ENCODE data around the gene ANO10. TPM values are rescaled to one million over a fixed set of nuclear protein-coding genes. Genes with fewer than 3 reads are reported as not detected.

ANO10 gene
- total and polyA plus RNA-seq, 2 of the 8 experiments (the other 6 are each of a cell fraction or from before 2014, with no cell fraction given): 38.0 to 53.2 TPM

GRCh38 chr3:43345877-43346276 is 275.9 kb downstream of the ANO10 start:
- no peaks in the 10 kb centered on the region for H3K79me2 ChIP-seq (ENCODE audit: control insufficient read depth in 1 of 2, insufficient read depth in 2 of 2, low read length in 2 of 2)
- H3K4ac ChIP-seq (replicated peaks; ENCODE audit: insufficient read length, low read depth, low read length): no peak overlapping the region
- H3K18ac ChIP-seq (ENCODE audit: extremely low read depth, low read length): no peak overlapping the region
- no peaks in the 10 kb centered on the region for H3K79me1 ChIP-seq (ENCODE audit: low read depth, low read length)
- H4K5ac ChIP-seq (ENCODE audit: insufficient read length, low read depth, low read length): no peak overlapping the region
- 82% methylated on average over 6 of the region's 6 CpGs; no CpG with 5 or more reads in 1 of the 2 experiments for WGBS, 2 experiments (ENCODE audit: extremely low coverage in 1 of 2, insufficient coverage in 1 of 2, insufficient read length in 1 of 2, insufficient replicate concordance in 2 of 2, low coverage in 1 of 2, low lambda C conversion rate in 2 of 2, missing lambda C conversion rate in 1 of 2)
- H3K9me3 ChIP-seq (ENCODE audit: insufficient read depth in 2 of 2, low read depth in 1 of 2, low read length in 1 of 2): no peaks in the 10 kb centered on the region
- H2BK120ac ChIP-seq (replicated peaks; ENCODE audit: low read depth, low read length): no peak overlapping the region
- no peak overlapping the region for H3K27ac ChIP-seq (ENCODE audit: low read depth, low read length)
- H2AK5ac ChIP-seq (ENCODE audit: low read depth, low read length): no peak overlapping the region
- H3K27me3 ChIP-seq (replicated peaks in 1 of 4; ENCODE audit: control insufficient read depth in 3 of 4, extremely low read depth in 1 of 4, insufficient read depth in 3 of 4, low read length in 3 of 4): no peaks in the 10 kb centered on the region; a peak in 1 of 7 replicates
- no peak for DNase-seq (ENCODE audit: low read depth in 1 of 2, low spot score in 2 of 2)
- no peak overlapping the region for H2BK15ac ChIP-seq (ENCODE audit: low read length)
- H4K91ac ChIP-seq (replicated peaks; ENCODE audit: insufficient read length, low read length): no peak overlapping the region
- no peak for TF ChIP-seq RAD21 (IDR thresholded peaks at IDR 0.05 in 1 of 2, conservative IDR thresholded peaks at IDR 0.05 in 1 of 2; ENCODE audit: low read depth in 2 of 2, low read length in 2 of 2)
- TF ChIP-seq HDAC6 (IDR thresholded peaks at IDR 0.05; ENCODE audit: low read depth, low read length): no peak
- TF ChIP-seq NRF1 (IDR thresholded peaks at IDR 0.05; ENCODE audit: low read depth, low read length): no peak
- TF ChIP-seq EZH2 (IDR thresholded peaks at IDR 0.05; ENCODE audit: low read depth, low read length, severe bottlenecking): no peak
- no peak for TF ChIP-seq MAFK (IDR thresholded peaks at IDR 0.05; ENCODE audit: low read depth, low read length)
- TF ChIP-seq SIX5 (IDR thresholded peaks at IDR 0.05; ENCODE audit: low read depth, low read length): no peak
- TF ChIP-seq EP300 (IDR thresholded peaks at IDR 0.05; ENCODE audit: borderline replicate concordance in 1 of 2, low read depth in 2 of 2, low read length in 2 of 2): no peak
- TF ChIP-seq SRF (IDR thresholded peaks at IDR 0.05; ENCODE audit: low read depth, low read length): no peak
- no peak for TF ChIP-seq KDM5A (IDR thresholded peaks at IDR 0.05; ENCODE audit: low read length)
- no peak for TF ChIP-seq RFX5 (IDR thresholded peaks at IDR 0.05; ENCODE audit: borderline replicate concordance, low read depth, low read length)
- no peak for TF ChIP-seq PHF8 (conservative IDR thresholded peaks at IDR 0.05; ENCODE audit: low read depth, low read length)
- no peak for TF ChIP-seq ATF3 (IDR thresholded peaks at IDR 0.05; ENCODE audit: insufficient read depth, low read depth, low read length)
- CTCF ChIA-PET (ENCODE audit: partially characterized antibody): interaction anchor here (0.9 to 2.1 kb wide), 5 partner anchors 8 to 184 kb away, joined by 3 to 5 read pairs (median 3); no protein-coding TSS in a partner anchor
- H3K9ac ChIP-seq (replicated peaks in 1 of 4; ENCODE audit: extremely low read depth in 1 of 4, low read depth in 3 of 4, low read length in 3 of 4): no peak overlapping the region
- no peak overlapping the region for H2BK20ac ChIP-seq (ENCODE audit: low read length)
- H3K14ac ChIP-seq (ENCODE audit: insufficient read length): no peak overlapping the region
- no peak overlapping the region for H3K23ac ChIP-seq (ENCODE audit: insufficient read length)
- H3K4me2 ChIP-seq (ENCODE audit: insufficient read depth in 1 of 2, low read depth in 2 of 2, low read length in 2 of 2): no peak overlapping the region
- H4K8ac ChIP-seq (ENCODE audit: extremely low read depth, insufficient read depth, low read length): no peak overlapping the region
- no peak overlapping the region for H2BK5ac ChIP-seq (ENCODE audit: low read depth, low read length)
- no peaks in the 10 kb centered on the region for H3K23me2 ChIP-seq (ENCODE audit: low read depth, low read length)
- peaks cover 2 to 16% (median 11%) of the 10 kb centered on the region in 4 experiments; a peak in 4 of 8 replicates for H3K36me3 ChIP-seq (ENCODE audit: control insufficient read depth in 2 of 4, insufficient read depth in 4 of 4, low read length in 3 of 4)
- no peak overlapping the region for H2BK12ac ChIP-seq (ENCODE audit: low read depth, low read length)
- H3K56ac ChIP-seq (replicated peaks; ENCODE audit: insufficient read length, low read depth, low read length): no peak overlapping the region
- no peak for FAIRE-seq
- H3K4me1 ChIP-seq (replicated peaks in 1 of 4; ENCODE audit: control insufficient read depth in 3 of 4, insufficient read depth in 4 of 4, low read length in 3 of 4): peaks cover 0 to 12% (median 1%) of the 10 kb centered on the region in 4 experiments; a peak in 5 of 7 replicates
- no peaks in the 10 kb centered on the region for H4K20me1 ChIP-seq (replicated peaks in 1 of 2; ENCODE audit: control insufficient read depth in 1 of 2, insufficient read depth in 2 of 2, low read length in 2 of 2)
- no peak overlapping the region for H2AFZ ChIP-seq (ENCODE audit: low read length)
- H3K4me3 ChIP-seq (ENCODE audit: extremely low read depth in 1 of 4, insufficient read depth in 2 of 4, low read depth in 3 of 4, low read length in 4 of 4): no peak overlapping the region
- POLR2A ChIA-PET (ENCODE audit: partially characterized antibody): no interaction called here

All from H1 (cell line).